ENCODE measurements around the gene TMIE. TPM values are rescaled to one million over a fixed set of nuclear protein-coding genes. Genes with fewer than 3 reads are reported as not detected.

TMIE gene
- polyA plus RNA-seq, 1 donor (not counting 4 experiments of a cell fraction or from before 2014, with no cell fraction given), result 0.07 TPM

DNA sequence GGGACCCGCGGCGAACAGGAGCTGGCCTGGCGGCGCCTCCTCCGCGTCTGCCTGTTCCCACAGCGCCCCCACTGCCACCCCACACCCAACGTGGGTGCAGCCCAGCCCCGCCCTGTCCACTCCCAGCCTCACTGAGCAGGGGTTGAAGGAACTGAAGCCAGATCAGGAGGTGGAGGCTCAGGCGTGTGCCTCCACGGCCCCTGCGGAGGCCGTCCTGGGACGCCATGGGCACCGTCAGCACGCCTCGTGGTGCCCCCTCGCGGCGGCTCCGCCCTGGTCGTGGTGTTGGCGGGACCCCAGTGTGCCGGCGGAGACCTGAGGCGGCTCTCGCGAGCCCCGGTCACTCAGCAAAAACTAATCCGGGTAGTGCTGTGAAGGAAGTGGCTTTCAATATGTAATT, 55.5 kb downstream of the TMIE start:
- no peaks in the 10 kb centered on the region for H3K9me1 ChIP-seq (ENCODE audit: control insufficient read depth, extremely low read depth, insufficient read depth, low read length)
- H3K9me3 ChIP-seq (ENCODE audit: control insufficient read depth, low read depth, low read length), result no peaks in the 10 kb centered on the region
- H3K36me3 ChIP-seq (ENCODE audit: control insufficient read depth in 2 of 2, extremely low read depth in 1 of 2, insufficient read depth in 2 of 2, low read length in 2 of 2), result no peaks in the 10 kb centered on the region
- TF ChIP-seq, protein P1, sequence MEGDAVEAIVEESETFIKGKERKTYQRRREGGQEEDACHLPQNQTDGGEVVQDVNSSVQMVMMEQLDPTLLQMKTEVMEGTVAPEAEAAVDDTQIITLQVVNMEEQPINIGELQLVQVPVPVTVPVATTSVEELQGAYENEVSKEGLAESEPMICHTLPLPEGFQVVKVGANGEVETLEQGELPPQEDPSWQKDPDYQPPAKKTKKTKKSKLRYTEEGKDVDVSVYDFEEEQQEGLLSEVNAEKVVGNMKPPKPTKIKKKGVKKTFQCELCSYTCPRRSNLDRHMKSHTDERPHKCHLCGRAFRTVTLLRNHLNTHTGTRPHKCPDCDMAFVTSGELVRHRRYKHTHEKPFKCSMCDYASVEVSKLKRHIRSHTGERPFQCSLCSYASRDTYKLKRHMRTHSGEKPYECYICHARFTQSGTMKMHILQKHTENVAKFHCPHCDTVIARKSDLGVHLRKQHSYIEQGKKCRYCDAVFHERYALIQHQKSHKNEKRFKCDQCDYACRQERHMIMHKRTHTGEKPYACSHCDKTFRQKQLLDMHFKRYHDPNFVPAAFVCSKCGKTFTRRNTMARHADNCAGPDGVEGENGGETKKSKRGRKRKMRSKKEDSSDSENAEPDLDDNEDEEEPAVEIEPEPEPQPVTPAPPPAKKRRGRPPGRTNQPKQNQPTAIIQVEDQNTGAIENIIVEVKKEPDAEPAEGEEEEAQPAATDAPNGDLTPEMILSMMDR (optimal IDR thresholded peaks at IDR 0.05 in 1 of 3, IDR thresholded peaks at IDR 0.05 in 1 of 3, conservative IDR thresholded peaks at IDR 0.05 in 1 of 3; ENCODE audit: extremely low read depth in 1 of 3, insufficient read depth in 2 of 3, low read length in 3 of 3), result no peak
- TF ChIP-seq EZH2 (IDR thresholded peaks at IDR 0.05; ENCODE audit: low read length), result no peak
- dilution Hi-C loops (cut with MboI; ENCODE audit: extremely low pct_ligation_motif_present, low sequenced_read_pairs), result no loop called here
- H3K4me2 ChIP-seq (ENCODE audit: control insufficient read depth, extremely low read depth, insufficient read depth, low read depth, low read length), result no peak overlapping the region
- DNase-seq (ENCODE audit: low read depth, low spot score) (no peak), FAIRE-seq (no peak)
- no peak overlapping the region for H3K4me3 ChIP-seq (ENCODE audit: control insufficient read depth in 2 of 3, extremely low read depth in 1 of 3, insufficient read depth in 2 of 3, low read depth in 1 of 3, low read length in 3 of 3)
- no peaks in the 10 kb centered on the region for H4K20me1 ChIP-seq (ENCODE audit: control insufficient read depth, extremely low read depth, insufficient read depth, low read length)
- no peaks in the 10 kb centered on the region for H3K4me1 ChIP-seq (ENCODE audit: control insufficient read depth, extremely low read depth, insufficient read depth, low read length)
- no peak overlapping the region for H3K27ac ChIP-seq (ENCODE audit: control insufficient read depth, insufficient read depth, low read length)
- H3K27me3 ChIP-seq (ENCODE audit: control insufficient read depth, extremely low read depth, insufficient read depth, low read length), result no peaks in the 10 kb centered on the region
- H3K79me2 ChIP-seq (ENCODE audit: control insufficient read depth, insufficient read depth, low read length), result no peaks in the 10 kb centered on the region
- H2AFZ ChIP-seq (ENCODE audit: control insufficient read depth, low read length), result no peak overlapping the region
- no peak overlapping the region for H3K9ac ChIP-seq (ENCODE audit: control insufficient read depth, extremely low read depth, insufficient read depth, low read length)

DNA sequence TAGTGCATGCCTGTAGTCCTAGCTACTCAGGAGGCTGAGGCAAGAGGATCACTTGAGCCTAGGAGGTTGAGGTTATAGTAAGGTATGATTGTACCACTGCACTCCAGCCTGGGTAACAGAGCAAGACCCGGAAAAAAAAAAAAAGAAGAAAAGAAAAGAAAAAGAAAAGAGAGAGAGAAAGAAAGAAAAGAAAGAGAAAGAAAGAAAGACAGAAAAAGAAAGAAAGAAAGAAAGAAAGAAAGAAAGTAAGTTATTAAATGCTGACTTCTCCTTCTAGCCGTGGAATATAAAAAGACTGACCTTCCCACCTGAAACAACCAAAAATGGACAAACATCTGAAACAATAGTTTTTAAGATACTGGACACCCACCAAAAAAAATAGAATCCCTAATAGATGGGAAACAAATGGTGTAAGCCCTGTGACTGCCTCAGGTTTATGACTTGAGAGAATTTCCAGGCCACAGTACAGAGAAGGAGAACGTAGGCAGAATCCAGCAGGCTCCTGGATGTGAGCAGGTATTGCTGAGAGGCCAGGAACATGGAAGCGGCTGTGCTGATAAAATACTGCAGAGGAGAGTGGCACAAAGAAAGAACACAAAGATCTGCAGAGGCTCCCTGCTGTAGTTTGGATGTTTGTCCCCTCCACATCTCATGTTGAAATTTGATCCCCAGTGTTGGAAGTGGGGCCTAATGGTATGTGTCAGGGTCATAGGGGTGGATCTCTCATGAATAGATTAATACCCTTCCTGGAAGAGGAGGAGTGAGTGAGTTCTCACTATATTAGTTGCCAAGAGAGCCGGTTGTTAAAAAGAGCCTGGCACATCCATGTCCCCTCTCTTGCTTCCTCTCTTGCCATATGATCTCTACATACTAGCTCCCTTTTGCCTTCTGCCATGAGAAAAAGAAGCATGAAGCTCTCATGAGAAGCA, 58.3 kb downstream of the TMIE start:
- dilution Hi-C loops (cut with MboI; ENCODE audit: extremely low pct_ligation_motif_present, low sequenced_read_pairs), result no loop called here
- no peaks in the 10 kb centered on the region for H3K9me3 ChIP-seq (ENCODE audit: control insufficient read depth, low read depth, low read length)
- no peaks in the 10 kb centered on the region for H3K27me3 ChIP-seq (ENCODE audit: control insufficient read depth, extremely low read depth, insufficient read depth, low read length)
- H3K36me3 ChIP-seq (ENCODE audit: control insufficient read depth in 2 of 2, extremely low read depth in 1 of 2, insufficient read depth in 2 of 2, low read length in 2 of 2), result no peaks in the 10 kb centered on the region
- H2AFZ ChIP-seq (ENCODE audit: control insufficient read depth, low read length), result no peak overlapping the region
- TF ChIP-seq, protein P1 (optimal IDR thresholded peaks at IDR 0.05 in 1 of 3, IDR thresholded peaks at IDR 0.05 in 1 of 3, conservative IDR thresholded peaks at IDR 0.05 in 1 of 3; ENCODE audit: extremely low read depth in 1 of 3, insufficient read depth in 2 of 3, low read length in 3 of 3), result no peak
- no peak for TF ChIP-seq EZH2 (IDR thresholded peaks at IDR 0.05; ENCODE audit: low read length)
- H3K4me2 ChIP-seq (ENCODE audit: control insufficient read depth, extremely low read depth, insufficient read depth, low read depth, low read length), result no peak overlapping the region
- peaks cover 4% of the 10 kb centered on the region for H3K4me1 ChIP-seq (ENCODE audit: control insufficient read depth, extremely low read depth, insufficient read depth, low read length)
- FAIRE-seq (no peak), DNase-seq (ENCODE audit: low read depth, low spot score) (no peak)
- no peaks in the 10 kb centered on the region for H3K9me1 ChIP-seq (ENCODE audit: control insufficient read depth, extremely low read depth, insufficient read depth, low read length)
- no peaks in the 10 kb centered on the region for H3K79me2 ChIP-seq (ENCODE audit: control insufficient read depth, insufficient read depth, low read length)
- no peak overlapping the region for H3K27ac ChIP-seq (ENCODE audit: control insufficient read depth, insufficient read depth, low read length)
- no peaks in the 10 kb centered on the region for H4K20me1 ChIP-seq (ENCODE audit: control insufficient read depth, extremely low read depth, insufficient read depth, low read length)
- no peak overlapping the region for H3K9ac ChIP-seq (ENCODE audit: control insufficient read depth, extremely low read depth, insufficient read depth, low read length)
- no peak overlapping the region for H3K4me3 ChIP-seq (ENCODE audit: control insufficient read depth in 2 of 3, extremely low read depth in 1 of 3, insufficient read depth in 2 of 3, low read depth in 1 of 3, low read length in 3 of 3)

Small RNA genes lying within 50 kb of the gene (small RNA-seq; reads per million reads assigned to genes)
- gene PRSS45 (ENCODE audit: insufficient read length in 3 of 3, low read depth in 3 of 3, low replicate concordance in 1 of 3), result 0 reads per million in 3 experiments

Other genes with a start within 250 kb of the TMIE start
- gene LTF, start 236.5 kb upstream of the TMIE start, polyA plus RNA-seq, result 0.03 TPM in 1 of 3 replicates, not detected in the others
- gene RTP3, start 203.4 kb upstream of the TMIE start, polyA plus RNA-seq, result not detected in 3 replicates
- 0.17 to 0.58 TPM (median 0.51 TPM) in 3 replicates for gene LRRC2, start 135.1 kb upstream of the TMIE start, polyA plus RNA-seq
- gene FAM240A, start 88.9 kb upstream of the TMIE start, polyA plus RNA-seq, result not detected in 3 replicates
- gene ALS2CL, start 7.7 kb upstream of the TMIE start, polyA plus RNA-seq, result 35.0 to 76.9 TPM (median 40.9 TPM) in 3 replicates
- gene PRSS50, start 16.5 kb downstream of the TMIE start, polyA plus RNA-seq, result not detected in 3 replicates
- gene MYL3, start 162.1 kb downstream of the TMIE start, polyA plus RNA-seq, result not detected in 3 replicates
- gene PTH1R, start 176.3 kb downstream of the TMIE start, polyA plus RNA-seq, result not detected in 3 replicates